Memory B cell (primary cell): Measurements from ENCODE around the gene KCNH3.
A peak's percentile ranks its signal among the peaks of the same experiment; 100 is the strongest.

Experiments
- ATAC-seq: fragments of 150-1000 bp; cut with Tn5 transposase; 2 replicates; pipeline ENCODE4 v1.10.0; 2021; ENCODE audit warnings: low read depth, mild to moderate bottlenecking, moderate library complexity
- DNase-seq, 2 donors: peaks; one replicate each; pipeline ENCODE4 v3.0.0; 2022; ENCODE audit warnings: low spot score in 2 of 2
- H3K27ac Mint-ChIP-seq: one replicate; pipeline ENCODE4 v1.8.0; 2022; ENCODE audit warnings: mild to moderate bottlenecking, moderate library complexity, mixed read lengths
- H3K27me3 Mint-ChIP-seq: one replicate; pipeline ENCODE4 v1.8.0; 2022; ENCODE audit warnings: mixed read lengths
- H3K36me3 Mint-ChIP-seq: one replicate; pipeline ENCODE4 v1.8.0; 2022; ENCODE audit warnings: mild to moderate bottlenecking, mixed read lengths
- H3K4me1 Mint-ChIP-seq: one replicate; pipeline ENCODE4 v1.8.0; 2022; ENCODE audit warnings: mixed read lengths
- H3K4me3 Mint-ChIP-seq: one replicate; pipeline ENCODE4 v1.8.0; 2022; ENCODE audit warnings: mild to moderate bottlenecking, moderate library complexity, mixed read lengths
- H3K9me3 Mint-ChIP-seq: one replicate; pipeline ENCODE4 v1.8.0; 2022; ENCODE audit warnings: mixed read lengths

KCNH3 gene

GRCh38 chr12:49535921-49536525, 2.8 kb upstream of the KCNH3 start:
- DNase-seq (no peak), ATAC-seq (no peak)
- Mint-ChIP-seq H3K27me3 (peaks cover 11% of the 10 kb centered on the region), H3K27ac (peak overlapping the region; percentile 60), H3K4me3 (no peak overlapping the region), H3K4me1 (peaks cover 15% of the 10 kb centered on the region), H3K9me3 (no peaks in the 10 kb centered on the region), H3K36me3 (no peaks in the 10 kb centered on the region)

- Mint-ChIP-seq H3K27me3 (peaks cover 14% of the 10 kb centered on the region), H3K4me1 (peaks cover 20% of the 10 kb centered on the region), H3K36me3 (no peaks in the 10 kb centered on the region), H3K27ac (peak overlapping the region; percentile 60), H3K9me3 (no peaks in the 10 kb centered on the region), H3K4me3 (no peak overlapping the region)
- DNase-seq, result no peak
- ATAC-seq, result peak; percentile 48
Observed at GRCh38 chr12:49536526-49537071, 2.2 kb upstream of the KCNH3 start.

DNA sequence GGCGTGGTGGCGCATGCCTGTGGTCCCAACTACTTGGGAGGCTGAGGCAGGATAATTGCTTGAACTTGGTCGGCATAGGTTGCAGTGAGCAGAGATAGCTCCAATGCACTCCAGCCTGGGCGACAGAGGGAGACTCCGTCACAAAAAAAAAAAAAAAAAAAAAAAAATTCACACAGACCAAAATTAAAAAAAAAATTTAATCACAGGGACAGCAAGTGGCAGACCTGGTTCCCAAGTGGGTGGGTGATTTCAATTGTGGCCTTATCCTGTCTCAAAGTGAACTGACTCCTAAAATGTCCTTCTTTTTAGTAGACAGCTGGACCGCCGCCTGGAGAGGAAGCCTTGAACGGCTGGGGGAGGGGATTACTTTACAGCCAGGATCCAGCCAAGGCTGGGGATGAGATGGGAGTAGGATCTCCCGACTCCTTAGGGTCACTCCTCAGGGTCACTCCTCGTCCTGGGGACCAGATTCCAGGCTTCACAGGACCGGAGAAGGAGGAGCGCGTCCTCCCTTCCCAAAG, 1.5 kb upstream of the KCNH3 start:
- Mint-ChIP-seq H3K36me3 (no peaks in the 10 kb centered on the region), H3K27ac (no peak overlapping the region), H3K9me3 (no peaks in the 10 kb centered on the region), H3K27me3 (peaks cover 14% of the 10 kb centered on the region), H3K4me3 (peak overlapping the region; percentile 83), H3K4me1 (peaks cover 23% of the 10 kb centered on the region)
- ATAC-seq, result no peak
- no peak for DNase-seq

DNA sequence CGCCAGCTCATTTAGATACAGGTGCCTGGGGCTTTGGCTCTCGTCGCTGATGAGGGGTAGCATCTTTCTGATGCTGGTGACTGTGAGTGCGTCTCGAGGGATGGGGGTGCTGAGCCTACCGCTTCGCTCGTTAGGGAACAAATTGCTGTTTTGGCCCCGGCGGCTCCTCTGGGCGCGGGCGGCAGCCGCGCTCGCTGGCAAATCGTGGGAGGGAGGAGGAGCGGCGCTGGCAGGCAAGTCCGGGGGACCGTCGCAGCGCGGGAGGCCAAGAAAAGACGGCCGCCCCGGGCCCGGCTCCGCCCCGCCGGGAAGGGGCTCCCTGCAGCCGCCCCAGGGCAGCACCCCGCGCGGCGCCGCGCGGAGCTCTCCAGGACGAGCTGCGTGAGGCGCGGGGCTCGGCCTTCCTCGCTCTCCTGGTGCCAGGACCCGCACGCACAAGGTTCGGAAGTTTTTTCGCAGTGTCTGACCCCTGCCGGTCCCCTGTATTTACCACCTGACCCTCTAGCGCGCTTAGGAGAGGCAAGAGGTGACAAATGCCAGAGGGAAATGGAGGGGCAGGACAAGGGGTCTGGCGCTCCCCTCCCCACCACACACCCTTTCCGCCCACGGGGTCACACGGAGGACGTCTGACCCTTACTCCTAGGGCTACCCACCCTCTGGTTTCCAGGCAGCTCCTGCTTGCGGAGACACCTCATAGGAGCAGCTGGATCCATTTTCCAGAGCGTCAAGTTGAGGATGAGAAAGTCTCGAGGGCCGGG, 899 bp upstream of the KCNH3 start:
- ATAC-seq, result peak; percentile 15
- Mint-ChIP-seq H3K27me3 (peaks cover 14% of the 10 kb centered on the region), H3K4me3 (peak overlapping the region; percentile 83), H3K4me1 (peaks cover 24% of the 10 kb centered on the region), H3K9me3 (no peaks in the 10 kb centered on the region), H3K27ac (no peak overlapping the region), H3K36me3 (no peaks in the 10 kb centered on the region)
- DNase-seq, result peak in 1 of 2 donors; percentile 52

GRCh38 chr12:49539406-49540228, 787 bp downstream of the KCNH3 start:
- H3K27me3 Mint-ChIP-seq, result peaks cover 14% of the 10 kb centered on the region
- H3K4me1 Mint-ChIP-seq, result peaks cover 24% of the 10 kb centered on the region
- DNase-seq (no peak), ATAC-seq (no peak)
- H3K9me3 Mint-ChIP-seq, result no peaks in the 10 kb centered on the region
- peak overlapping the region; percentile 29 for H3K27ac Mint-ChIP-seq
- no peaks in the 10 kb centered on the region for H3K36me3 Mint-ChIP-seq
- peak overlapping the region; percentile 73 for H3K4me3 Mint-ChIP-seq

- peak overlapping the region; percentile 59 for H3K4me3 Mint-ChIP-seq
Observed at GRCh38 chr12:49540229-49541139, 1.7 kb downstream of the KCNH3 start.

DNA sequence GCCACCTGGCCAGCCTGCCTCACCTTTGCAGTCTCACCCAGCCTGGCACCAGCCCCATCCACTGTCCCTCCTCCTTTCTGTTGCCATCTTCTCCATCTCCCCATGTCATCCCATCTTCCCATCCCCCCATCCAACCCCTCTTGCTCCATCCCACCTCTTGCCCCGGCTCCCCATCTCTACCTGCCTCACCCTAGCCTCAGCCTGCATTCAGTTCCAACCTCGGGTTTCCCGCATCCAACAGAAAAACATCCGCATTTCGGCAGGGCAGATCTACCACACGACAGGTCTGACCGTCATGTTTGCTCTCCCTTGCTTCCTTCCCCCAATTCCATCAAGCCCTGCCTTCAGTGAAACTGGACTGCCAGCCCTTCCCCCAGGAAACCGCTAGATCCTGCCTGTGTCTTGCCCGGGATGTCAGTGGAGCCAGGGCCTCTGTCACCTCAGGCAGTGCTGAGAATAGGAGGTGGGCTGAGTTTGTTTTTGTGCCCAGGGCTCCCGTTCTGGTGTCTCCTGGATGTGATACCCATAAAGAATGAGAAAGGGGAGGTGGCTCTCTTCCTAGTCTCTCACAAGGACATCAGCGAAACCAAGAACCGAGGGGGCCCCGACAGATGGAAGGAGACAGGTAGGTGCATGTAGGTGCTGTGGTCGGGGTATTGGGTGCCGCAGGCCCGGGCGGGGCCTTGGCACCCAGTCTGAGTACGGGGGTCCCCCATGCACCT, 2.5 kb downstream of the KCNH3 start:
- Mint-ChIP-seq H3K27ac (peak overlapping the region; percentile 29), H3K9me3 (no peaks in the 10 kb centered on the region), H3K27me3 (peaks cover 16% of the 10 kb centered on the region), H3K4me3 (peak overlapping the region; percentile 52), H3K36me3 (no peaks in the 10 kb centered on the region), H3K4me1 (peaks cover 26% of the 10 kb centered on the region)
- DNase-seq, result no peak
- ATAC-seq, result no peak

More at GRCh38 chr12:49540229-49541139, 1.7 kb downstream of the KCNH3 start:
- peaks cover 15% of the 10 kb centered on the region for H3K27me3 Mint-ChIP-seq
- peak overlapping the region; percentile 29 for H3K27ac Mint-ChIP-seq
- H3K4me1 Mint-ChIP-seq, result peaks cover 26% of the 10 kb centered on the region
- ATAC-seq (no peak), DNase-seq (no peak)
- H3K36me3 Mint-ChIP-seq, result no peaks in the 10 kb centered on the region
- no peaks in the 10 kb centered on the region for H3K9me3 Mint-ChIP-seq

- H3K9me3 Mint-ChIP-seq, result no peaks in the 10 kb centered on the region
- ATAC-seq (peak; percentile 44), DNase-seq (no peak)
- no peak overlapping the region for H3K27ac Mint-ChIP-seq
- H3K27me3 Mint-ChIP-seq, result peaks cover 15% of the 10 kb centered on the region
- H3K4me3 Mint-ChIP-seq, result no peak overlapping the region
- peaks cover 21% of the 10 kb centered on the region for H3K4me1 Mint-ChIP-seq
- H3K36me3 Mint-ChIP-seq, result no peaks in the 10 kb centered on the region
Observed at GRCh38 chr12:49541911-49542505, 3.2 kb downstream of the KCNH3 start.

DNA sequence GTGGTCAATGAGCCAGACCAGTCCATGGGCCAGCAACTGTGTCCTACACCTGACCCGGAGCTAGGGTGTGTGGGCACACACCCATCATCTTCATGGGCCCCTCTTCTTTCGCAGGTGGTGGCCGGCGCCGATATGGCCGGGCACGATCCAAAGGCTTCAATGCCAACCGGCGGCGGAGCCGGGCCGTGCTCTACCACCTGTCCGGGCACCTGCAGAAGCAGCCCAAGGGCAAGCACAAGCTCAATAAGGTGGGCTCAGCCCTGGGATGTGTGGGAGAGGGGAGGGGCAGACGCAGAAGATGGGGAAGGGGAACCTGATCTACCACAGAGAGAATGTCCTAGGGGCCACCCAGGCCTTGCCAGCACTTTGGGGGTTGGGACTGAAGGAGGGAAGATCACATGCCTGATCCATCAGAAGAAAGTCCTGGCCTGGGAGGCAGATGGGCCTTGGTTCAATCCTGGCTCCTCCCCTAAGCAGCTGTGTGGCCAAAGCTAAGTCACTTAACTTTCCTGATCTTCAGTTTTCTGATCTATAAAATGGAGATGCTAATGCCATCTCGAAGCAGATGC, 3.8 kb downstream of the KCNH3 start:
- DNase-seq (no peak), ATAC-seq (no peak)
- Mint-ChIP-seq H3K27ac (no peak overlapping the region), H3K36me3 (no peaks in the 10 kb centered on the region), H3K9me3 (no peaks in the 10 kb centered on the region), H3K4me1 (peaks cover 23% of the 10 kb centered on the region), H3K4me3 (no peak overlapping the region), H3K27me3 (peaks cover 21% of the 10 kb centered on the region)

- H3K4me1 Mint-ChIP-seq, result peaks cover 23% of the 10 kb centered on the region
- H3K36me3 Mint-ChIP-seq, result no peaks in the 10 kb centered on the region
- H3K27ac Mint-ChIP-seq, result no peak overlapping the region
- DNase-seq (no peak), ATAC-seq (no peak)
- H3K4me3 Mint-ChIP-seq, result no peak overlapping the region
- peaks cover 26% of the 10 kb centered on the region for H3K27me3 Mint-ChIP-seq
- H3K9me3 Mint-ChIP-seq, result no peaks in the 10 kb centered on the region
Observed at GRCh38 chr12:49543221-49543913, 4.5 kb downstream of the KCNH3 start.

- Mint-ChIP-seq H3K36me3 (no peaks in the 10 kb centered on the region), H3K9me3 (no peaks in the 10 kb centered on the region), H3K4me1 (peaks cover 26% of the 10 kb centered on the region), H3K4me3 (no peak overlapping the region), H3K27ac (no peak overlapping the region), H3K27me3 (peaks cover 29% of the 10 kb centered on the region)
- DNase-seq (no peak), ATAC-seq (no peak)
Observed at GRCh38 chr12:49543914-49544815, 5.3 kb downstream of the KCNH3 start.
